Glomerular visceral epithelial cell (primary cell): ENCODE data around the gene ENTREP3.
"Not testable (repeated sequence)": the region's sequence is repeated elsewhere in the genome, so short reads cannot be mapped to it uniquely, and the experiment has no call there.

ENCODE experiments used
- DNase-seq: peaks from one replicate; pipeline ENCODE4 v3.0.0-alpha.2; 2016; ENCODE audit errors: extremely low spot score

Gene ENTREP3, protein sequence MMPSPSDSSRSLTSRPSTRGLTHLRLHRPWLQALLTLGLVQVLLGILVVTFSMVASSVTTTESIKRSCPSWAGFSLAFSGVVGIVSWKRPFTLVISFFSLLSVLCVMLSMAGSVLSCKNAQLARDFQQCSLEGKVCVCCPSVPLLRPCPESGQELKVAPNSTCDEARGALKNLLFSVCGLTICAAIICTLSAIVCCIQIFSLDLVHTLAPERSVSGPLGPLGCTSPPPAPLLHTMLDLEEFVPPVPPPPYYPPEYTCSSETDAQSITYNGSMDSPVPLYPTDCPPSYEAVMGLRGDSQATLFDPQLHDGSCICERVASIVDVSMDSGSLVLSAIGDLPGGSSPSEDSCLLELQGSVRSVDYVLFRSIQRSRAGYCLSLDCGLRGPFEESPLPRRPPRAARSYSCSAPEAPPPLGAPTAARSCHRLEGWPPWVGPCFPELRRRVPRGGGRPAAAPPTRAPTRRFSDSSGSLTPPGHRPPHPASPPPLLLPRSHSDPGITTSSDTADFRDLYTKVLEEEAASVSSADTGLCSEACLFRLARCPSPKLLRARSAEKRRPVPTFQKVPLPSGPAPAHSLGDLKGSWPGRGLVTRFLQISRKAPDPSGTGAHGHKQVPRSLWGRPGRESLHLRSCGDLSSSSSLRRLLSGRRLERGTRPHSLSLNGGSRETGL

GRCh38 chr1:155255243-155256007, at the start of gene ENTREP3:
Gene ENTREP3, minus strand, starts transcription at chr1:155255483. Its CDS starts 606 bp downstream, at chr1:155254877.
- peak; percentile 75 for DNase-seq

GRCh38 chr1:155304558-155305063, 49.3 kb upstream of the ENTREP3 start:
- peak; percentile 66 for DNase-seq

- no peak for DNase-seq
Measured at GRCh38 chr1:155301342-155301841, 46.1 kb upstream of the ENTREP3 start, which contains the start of gene PKLR. Gene PKLR, minus strand, starts transcription at chr1:155301438. Its CDS starts 43 bp downstream, at chr1:155301395.

DNA sequence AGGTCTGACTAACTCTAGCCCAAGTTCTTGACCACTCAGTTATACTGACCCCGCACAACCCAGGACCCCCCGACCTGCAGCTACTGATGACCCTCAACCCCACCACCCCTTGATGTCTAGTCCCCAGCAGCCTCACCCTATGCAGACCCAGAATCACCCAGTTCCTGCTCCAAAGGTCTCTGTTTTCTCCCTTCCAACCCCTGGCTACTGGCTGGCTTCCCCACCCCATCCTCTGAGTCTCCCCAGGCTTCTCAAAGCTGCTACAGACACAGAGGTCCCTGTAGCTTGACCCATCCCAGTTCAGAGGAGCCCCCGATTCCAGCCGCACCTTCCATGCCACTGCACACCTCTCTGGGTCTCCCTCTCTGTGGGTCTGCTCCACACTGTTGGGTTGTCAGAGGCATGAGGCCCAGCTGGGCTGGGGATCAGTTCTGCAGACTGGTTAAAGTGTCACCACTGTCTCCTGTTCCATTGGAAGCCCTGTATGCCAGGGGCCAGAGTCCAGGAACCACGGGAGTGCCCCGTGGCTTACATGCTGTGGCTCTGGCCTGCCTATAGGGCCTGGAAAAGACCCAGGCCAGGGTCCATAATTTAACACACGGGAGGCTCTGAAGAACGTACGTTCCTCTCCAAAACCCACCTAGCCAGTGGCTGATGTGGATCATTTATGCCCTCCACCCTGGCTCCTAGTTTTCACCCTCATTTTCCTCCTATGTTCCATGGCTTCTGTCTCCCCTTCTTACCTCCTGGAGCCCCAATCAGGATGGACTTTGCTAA, 45.5 kb upstream of the ENTREP3 start:
- no peak for DNase-seq

DNA sequence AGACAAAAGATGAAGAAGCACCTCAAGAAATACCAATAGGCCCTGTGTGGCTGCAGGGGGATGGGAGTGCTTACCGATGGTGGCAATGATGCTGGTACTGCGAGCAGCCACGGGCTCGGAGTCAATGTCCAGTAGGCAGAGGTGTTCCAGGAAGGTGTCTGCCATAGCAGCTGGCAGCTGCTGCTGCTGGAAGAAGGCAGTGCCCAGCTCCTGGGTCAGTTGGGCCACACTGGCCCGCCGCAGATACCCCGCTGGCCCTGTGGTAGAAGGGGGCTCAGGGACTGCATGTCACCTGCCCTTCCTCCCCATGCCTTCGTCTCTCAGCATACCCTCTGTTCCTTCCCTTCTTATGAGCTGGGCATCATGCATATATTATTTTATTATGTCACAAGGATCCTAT, 44.7 kb upstream of the ENTREP3 start:
- no peak for DNase-seq

DNA sequence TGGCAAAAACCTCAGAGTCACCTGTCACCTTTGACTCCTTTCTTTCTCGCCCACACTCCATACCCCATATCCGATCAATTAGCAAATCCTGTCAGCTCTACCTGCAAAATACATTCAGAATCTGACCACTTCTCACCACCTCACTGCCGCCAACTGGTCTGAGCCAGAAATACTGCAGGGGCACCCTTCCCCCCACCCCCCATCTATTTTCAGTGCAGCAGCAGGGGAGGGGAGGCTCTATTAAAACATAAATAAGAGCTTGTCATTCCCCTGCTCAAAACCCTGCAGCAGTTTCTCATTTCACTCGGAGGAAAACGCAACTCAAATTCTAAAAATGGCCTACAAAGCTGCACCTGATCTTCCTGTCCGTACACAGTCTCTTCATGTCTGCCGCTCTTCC, 42.1 kb upstream of the ENTREP3 start:
- no peak for DNase-seq

GRCh38 chr1:155296661-155297060, 41.4 kb upstream of the ENTREP3 start:
- DNase-seq = no peak

DNA sequence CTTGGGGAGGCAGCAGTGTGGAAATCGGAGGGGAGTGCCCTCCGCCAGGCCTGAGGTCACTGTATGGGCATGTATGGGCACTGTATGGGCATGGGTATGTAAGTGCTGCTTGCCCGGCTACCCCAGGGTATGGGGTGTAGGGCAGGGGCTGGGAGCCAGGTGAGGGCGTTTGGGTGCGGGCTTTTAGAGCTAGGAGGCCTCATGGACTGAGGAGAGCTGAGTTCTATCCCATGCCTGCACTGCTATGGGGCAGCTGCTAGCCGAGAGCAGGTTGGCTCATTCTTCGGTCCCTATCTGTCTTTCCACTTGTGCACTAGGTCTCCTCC, 40.6 kb upstream of the ENTREP3 start:
- no peak for DNase-seq

DNA sequence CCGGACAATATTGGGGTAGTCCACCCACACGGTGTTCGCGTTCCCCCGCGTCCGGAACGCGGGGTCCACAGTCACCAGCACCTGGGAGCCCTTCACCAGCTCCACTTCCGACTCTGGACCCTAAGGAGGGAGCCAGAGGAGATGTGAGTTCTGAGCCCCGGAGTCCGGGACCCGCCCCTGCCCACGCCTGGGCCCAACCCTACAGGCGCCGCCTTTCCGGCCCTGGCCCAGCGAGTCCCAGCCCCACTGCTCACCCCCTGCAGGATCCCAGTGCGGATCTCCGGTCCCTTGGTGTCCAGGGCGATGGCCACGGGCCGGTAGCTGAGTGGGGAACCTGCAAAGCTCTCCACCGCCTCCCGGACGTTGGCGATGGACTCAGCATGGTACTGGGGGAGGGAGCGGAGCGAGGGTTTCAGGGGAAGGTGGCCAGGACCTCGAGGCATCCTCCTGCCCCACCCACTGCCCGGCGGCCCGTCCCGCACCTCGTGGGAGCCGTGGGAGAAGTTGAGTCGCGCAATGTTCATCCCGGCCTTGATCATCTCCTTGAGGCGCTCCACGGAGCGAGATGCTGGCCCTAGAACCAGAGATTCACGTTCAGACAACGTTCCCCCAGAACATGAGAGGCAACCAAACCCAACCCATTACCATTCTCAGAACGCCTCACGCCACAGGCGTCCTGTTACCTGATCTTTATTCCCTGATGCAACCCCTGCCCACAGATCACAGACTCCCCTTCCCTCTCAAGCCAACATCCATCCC, 40.1 kb upstream of the ENTREP3 start:
- DNase-seq = no peak

- no peak for DNase-seq
Measured at GRCh38 chr1:155294520-155295182, 39.4 kb upstream of the ENTREP3 start.

GRCh38 chr1:155293086-155293749, 37.9 kb upstream of the ENTREP3 start:
- DNase-seq = no peak

DNA sequence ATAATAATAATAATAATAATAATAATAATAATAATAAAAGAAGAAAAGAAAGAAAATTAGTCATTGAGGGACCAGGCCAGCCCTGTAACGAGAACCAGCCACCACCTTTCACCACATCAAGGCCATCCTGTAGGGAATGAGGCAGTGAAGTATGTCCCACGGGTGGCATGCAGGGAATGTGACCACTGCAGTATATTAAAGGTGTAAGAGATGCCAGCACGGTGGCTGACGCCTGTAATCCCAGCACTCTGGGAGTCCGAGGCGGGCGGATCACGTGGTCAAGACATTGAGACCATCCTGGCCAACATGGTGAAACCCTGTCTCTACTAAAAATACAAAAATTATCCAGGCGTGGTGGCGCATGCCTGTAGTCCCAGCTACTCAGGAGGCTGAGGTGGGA, 35.7 kb upstream of the ENTREP3 start:
- DNase-seq = not testable (repeated sequence)

GRCh38 chr1:155287987-155288543, 32.8 kb upstream of the ENTREP3 start:
- DNase-seq = no peak

DNA sequence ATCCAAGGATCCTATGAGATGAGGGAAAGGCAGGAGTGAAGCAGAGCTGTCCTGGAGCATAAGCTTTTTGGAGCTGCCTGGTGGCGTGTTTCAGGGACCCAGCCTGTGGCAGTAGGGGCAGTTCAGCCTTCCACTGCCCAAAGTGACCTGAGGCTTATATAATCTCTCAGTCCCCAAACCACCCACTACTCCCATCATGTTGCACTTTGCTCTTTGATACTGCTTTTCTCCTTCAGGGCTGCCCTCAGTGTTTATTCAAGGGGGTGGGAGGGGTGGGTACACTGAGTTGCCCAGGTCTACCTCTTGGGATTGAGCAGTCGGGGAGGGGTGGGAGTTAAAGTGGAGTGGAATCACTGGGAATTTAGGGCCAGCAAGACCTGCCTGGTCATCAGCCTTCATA, 31.3 kb upstream of the ENTREP3 start:
- no peak for DNase-seq

GRCh38 chr1:155285631-155286044, 30.4 kb upstream of the ENTREP3 start:
- no peak for DNase-seq

GRCh38 chr1:155285063-155285462, 29.8 kb upstream of the ENTREP3 start:
- no peak for DNase-seq

- no peak for DNase-seq
Measured at GRCh38 chr1:155284476-155284875, 29.2 kb upstream of the ENTREP3 start.

DNA sequence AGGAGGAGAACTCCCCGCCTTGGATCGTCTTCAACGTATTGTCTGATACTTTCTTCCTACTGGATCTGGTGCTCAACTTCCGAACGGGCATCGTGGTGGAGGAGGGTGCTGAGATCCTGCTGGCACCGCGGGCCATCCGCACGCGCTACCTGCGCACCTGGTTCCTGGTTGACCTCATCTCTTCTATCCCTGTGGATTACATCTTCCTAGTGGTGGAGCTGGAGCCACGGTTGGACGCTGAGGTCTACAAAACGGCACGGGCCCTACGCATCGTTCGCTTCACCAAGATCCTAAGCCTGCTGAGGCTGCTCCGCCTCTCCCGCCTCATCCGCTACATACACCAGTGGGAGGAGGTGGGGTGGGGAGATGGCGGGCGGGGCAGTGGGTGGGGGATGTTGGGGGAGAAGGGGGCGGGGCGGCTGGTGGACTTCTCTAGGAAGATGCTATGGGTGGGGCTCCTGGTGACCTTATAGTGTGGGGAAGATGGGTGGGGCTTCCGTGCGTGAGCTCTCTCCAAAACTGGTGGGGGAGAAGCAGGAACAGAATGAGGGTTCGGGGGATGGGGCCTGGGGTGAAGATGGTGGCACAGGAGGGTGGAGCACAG, 27.3 kb upstream of the ENTREP3 start:
- DNase-seq = no peak

GRCh38 chr1:155279268-155279667, 24.0 kb upstream of the ENTREP3 start:
- no peak for DNase-seq
